T47D (cell line): ENCODE measurements around the gene GIT1.

Experiments used
- DNase-seq, 2 experiments: peaks; one replicate each; pipeline versions ENCODE4 v3.0.0 to v3.0.0-alpha.2; 2011 to 2012; ENCODE audit warnings: low read depth in 1 of 2, low spot score in 1 of 2
- JUND ChIP-seq: IDR thresholded peaks from 2 replicates; pipeline ENCODE4 v1.6.1; 2012; ENCODE audit warnings: low read depth
- in situ Hi-C: cut with HindIII; loops from 2 replicates; pipeline ENCODE4 v1.10.0; 2016; ENCODE audit warnings: low sequenced_read_pairs, low pct_unique_long_range_greater_than_20kb

GIT1 gene

GRCh38 chr17:29595943-29596774, 6.7 kb upstream of the GIT1 start:
- in situ Hi-C loops = no loop called here
- no peak for TF ChIP-seq JUND
- DNase-seq = no peak

DNA sequence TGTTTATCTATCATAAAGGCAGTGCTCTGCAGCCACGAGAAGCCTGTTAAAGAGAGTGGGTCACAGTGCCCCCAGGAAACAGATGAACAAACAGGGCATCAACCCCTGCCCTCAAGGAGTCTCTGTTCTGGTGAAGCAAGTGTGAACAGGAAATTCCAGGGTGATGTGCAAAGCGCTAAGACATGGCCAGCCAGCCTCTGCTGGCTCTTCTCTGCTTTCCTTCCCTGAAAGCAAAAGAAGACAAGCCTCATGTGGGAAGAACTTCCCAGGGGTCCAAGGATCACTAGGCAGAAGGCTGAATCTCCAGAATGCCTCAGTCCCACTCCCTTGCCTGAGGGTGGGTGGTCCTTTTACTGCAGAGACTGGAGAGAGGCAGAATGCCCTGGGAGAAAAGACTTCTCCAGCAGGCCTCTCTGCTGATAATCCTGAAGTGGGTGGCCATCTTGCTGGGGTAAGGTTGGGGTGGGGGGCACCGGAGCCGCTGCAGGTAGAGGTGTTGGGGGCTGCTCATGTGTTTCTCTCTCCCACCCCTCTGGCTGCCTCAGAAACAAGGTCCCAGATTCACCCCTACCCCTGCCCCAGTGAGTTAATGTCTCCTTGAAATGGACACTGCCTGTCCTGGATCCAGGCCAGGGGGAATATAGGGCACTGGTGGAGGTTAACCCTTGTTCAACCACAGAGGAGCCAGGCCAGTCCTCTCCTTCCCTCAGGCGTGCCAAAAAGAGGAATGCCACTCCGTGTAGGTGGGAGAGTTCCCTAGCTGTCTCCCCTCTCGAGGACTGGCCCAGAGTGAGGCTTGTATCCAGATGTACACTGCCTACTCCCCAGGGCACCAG, 5.9 kb upstream of the GIT1 start:
- in situ Hi-C loops = no loop called here
- DNase-seq = peak in 1 of 2 experiments; percentile 30
- TF ChIP-seq JUND = no peak

- in situ Hi-C loops = no loop called here
- TF ChIP-seq JUND = no peak
- DNase-seq = no peak
Measured at GRCh38 chr17:29594519-29595090, 5.2 kb upstream of the GIT1 start.

DNA sequence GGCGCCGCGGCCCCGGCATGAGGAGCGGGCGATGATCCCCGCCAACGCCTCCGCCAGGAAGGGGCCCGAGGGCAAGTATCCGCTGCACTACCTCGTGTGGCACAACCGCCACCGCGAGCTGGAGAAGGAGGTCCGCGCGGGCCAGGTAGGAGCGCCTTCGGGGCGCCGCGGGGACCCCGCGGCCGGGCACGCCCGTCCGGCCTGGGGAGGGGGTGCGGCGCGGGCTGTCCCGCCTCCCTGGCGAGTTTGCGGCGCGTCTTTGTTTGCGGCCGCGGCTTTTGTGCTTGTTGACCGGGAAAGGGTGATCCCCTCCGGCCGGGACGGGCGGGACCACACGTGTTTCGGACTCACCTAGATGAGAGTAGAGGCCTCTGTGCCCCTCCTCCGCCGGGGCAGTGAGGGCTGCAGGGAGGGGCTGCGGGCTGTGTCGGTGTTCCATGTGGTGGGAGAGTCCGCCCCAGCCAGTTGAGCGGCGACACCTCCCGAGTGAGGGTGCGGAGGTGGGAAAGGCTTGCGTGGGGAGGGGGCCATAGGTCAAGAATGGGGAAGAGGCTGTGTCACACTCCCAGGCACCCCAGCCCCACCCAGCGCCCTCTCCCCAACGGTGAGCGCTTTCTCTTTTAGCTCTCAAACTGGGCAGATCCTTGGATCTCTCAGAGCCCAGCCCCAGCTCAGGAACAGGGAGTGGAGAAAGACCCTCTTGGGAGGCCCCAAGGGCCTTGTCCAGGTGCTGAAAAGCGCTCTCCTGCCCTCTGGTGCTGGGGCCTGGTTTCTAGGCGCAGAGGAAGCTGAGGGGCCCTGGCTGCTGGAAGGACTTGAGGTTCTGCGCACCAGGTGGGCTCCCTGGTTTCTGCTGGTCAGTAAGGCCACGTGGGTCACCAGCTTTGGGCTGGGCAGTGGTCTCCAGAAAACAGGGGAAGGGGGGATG, 4.4 kb upstream of the GIT1 start:
- TF ChIP-seq JUND = no peak
- in situ Hi-C loops = no loop called here
- DNase-seq = peak in 1 of 2 experiments; percentile 53

DNA sequence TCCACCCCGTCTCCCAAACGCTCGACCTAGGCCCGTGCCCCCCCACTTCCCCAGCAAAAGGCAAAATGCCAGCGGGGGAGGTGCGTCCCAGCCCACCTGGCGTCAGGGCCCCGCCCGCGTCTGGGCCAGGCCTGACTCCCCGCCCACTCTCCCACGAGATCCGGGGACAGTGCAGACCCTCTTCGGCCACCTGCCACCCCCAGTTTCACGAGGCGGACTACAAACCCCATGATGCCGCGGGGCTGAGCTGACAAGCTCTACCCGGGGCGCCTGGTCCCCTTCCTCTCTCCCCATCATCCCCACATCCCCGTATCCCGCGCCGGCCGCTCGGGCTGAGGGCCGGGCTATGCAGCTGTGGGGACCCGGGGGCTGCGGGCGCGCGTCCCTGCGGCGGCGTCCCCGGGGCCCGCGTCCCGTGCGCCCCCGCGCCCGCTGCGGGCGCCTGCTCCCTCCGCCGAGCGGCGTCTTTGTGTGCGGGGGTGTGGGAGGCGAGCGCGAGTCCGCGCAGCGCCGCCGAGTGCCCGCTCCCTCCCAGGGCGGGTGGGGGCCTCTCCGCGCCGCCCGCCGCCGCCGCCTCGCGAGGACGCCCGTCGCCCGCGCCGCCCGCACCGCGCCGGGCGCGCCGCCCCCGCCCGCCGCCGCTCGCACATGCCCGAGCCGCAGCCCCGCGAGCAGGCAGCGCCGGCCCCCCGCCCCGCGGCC, 3.6 kb upstream of the GIT1 start, which contains the start of gene ANKRD13B:
ANKRD13B (plus strand) TSS at position 283 of the 702 bp plus-strand sequence. CDS start 490 bp downstream, outside the sequence.
- TF ChIP-seq JUND = no peak
- peak in 1 of 2 experiments; percentile 43 for DNase-seq
- in situ Hi-C loops = no loop called here

DNA sequence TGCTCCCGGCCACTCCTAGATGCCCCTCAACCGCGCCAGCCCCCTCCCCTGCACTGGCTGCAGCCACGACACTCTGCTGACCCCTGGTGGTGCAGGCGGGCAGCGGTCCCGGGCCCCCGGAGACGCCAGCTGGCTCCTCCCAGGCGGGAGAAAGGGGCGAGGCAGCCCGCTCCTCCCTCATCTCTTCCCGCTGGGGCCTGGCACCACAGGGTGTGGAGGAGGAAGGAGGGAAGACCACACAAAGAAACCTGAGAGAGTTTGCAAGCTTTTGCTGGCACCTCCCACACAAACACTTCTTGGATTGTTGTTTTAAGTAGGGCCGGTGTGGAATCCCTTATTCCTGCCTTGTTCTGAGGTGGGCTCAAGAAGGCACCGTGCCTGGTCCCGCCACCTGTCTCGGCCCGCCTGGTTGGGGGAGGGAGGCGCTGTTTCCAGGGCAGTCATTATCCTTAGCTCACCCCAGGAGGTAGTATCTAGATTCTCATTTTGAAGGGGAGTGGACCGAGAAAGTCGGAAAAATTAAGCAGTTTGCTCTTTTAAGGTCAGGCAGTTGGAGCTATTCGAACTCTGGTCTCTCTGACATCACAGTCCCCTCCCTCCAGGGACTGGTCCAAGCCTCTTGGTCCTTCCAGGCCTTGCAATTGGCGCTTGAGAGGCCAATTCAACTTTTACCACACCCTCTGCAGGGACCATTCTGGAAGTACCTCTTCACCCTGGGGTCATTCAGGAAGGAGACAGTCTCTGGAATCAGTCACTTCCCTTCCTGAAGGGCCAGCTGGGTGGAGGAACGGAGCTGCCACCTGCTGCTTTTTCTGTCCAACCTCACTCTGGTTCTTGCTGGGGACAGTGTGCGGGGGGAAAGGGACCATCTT, 2.5 kb upstream of the GIT1 start:
- in situ Hi-C loops = no loop called here
- no peak for TF ChIP-seq JUND
- DNase-seq = peak; percentile 88 to 96

- in situ Hi-C loops = no loop called here
- TF ChIP-seq JUND = no peak
- no peak for DNase-seq
Measured at GRCh38 chr17:29591146-29591736, 1.8 kb upstream of the GIT1 start.

- no peak for DNase-seq
- in situ Hi-C loops = no loop called here
- no peak for TF ChIP-seq JUND
Measured at GRCh38 chr17:29590411-29591145, 1.1 kb upstream of the GIT1 start.

DNA sequence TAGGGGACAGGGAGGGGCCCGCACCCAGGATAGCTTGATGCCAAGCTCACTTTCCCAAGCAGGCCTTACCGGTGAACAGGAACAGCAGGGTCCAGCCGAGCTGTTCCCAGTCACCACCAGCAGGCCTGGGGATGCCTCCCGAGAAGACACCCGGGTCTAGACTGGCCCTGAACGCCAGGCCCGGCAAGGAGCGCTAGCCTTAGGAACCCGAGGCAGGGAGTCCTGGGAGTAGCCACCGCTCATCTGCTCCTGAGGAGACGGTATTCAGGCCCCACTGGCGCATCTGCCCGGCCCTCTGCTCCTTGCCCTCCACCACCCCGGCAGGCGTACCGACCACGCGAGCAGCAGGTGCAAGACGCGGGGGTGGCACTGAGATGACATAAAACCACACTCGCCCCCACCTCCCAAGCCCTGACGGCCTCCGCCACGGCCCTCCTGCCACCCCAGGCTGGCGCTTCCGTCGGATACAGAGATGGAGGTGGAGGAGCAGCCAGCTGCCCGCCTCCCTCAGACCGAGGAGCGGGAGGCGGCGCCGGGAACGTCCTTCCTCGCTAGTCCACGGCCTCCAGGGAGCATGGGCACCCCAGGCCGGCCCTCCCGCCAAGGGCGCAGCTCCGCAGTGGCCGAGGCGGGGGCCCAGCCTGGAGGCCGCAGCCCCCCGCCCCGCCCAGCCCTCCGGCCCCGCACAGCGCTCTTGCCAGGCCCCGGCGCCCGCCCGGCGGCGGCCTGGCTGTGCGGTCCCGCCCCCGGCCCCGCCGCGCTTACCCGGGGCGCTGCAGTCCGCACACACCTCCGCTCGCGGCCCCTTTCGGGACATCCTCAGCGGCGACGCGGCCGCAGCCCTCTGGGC, 661 bp downstream of the GIT1 start:
- DNase-seq = peak; percentile 47 to 66
- in situ Hi-C loops = no loop called here
- no peak for TF ChIP-seq JUND
